CD8-positive, alpha-beta memory T cell (primary cell): Measurements from ENCODE around the gene NT5DC4. TPM values are rescaled to one million over a fixed set of nuclear protein-coding genes. Genes with fewer than 3 reads are reported as not detected.

Experiments
- CTCF ChIA-PET: fragments of 350-600 bp; sonication (Branson Sonifier 250); formaldehyde crosslinking; loops from one replicate; lab custom pipeline; 2021; ENCODE audit warnings: antibody characterized with exemption; lab: Charles Lee
- POLR2A ChIA-PET: fragments of 350-600 bp; sonication (Branson Sonifier 250); formaldehyde crosslinking; loops from one replicate; lab custom pipeline; 2021; ENCODE audit warnings: antibody characterized with exemption; lab: Charles Lee
- DNase-seq, 5 donors: peaks; one replicate each; pipeline versions ENCODE4 v3.0.0 to v3.0.0-alpha.2; 2020 to 2022; ENCODE audit warnings: mixed read lengths in 1 of 5
- H3K27ac ChIP-seq: one replicate; pipeline ENCODE4 v1.7.0; 2013; ENCODE audit warnings: low read depth, mild to moderate bottlenecking, low read length, moderate library complexity
- H3K27me3 ChIP-seq: 2 replicates; pipeline ENCODE4 v1.7.0; 2013; ENCODE audit warnings: low read length, mild to moderate bottlenecking; ENCODE audit not compliant: insufficient read depth, poor library complexity, severe bottlenecking
- H3K36me3 ChIP-seq: 2 replicates; pipeline ENCODE4 v1.7.0; 2013; ENCODE audit warnings: mild to moderate bottlenecking, low read length, moderate library complexity; ENCODE audit not compliant: insufficient read depth
- H3K4me1 ChIP-seq: 2 replicates; pipeline ENCODE4 v1.7.0; 2013; ENCODE audit warnings: mild to moderate bottlenecking, low read length, moderate library complexity; ENCODE audit not compliant: insufficient read depth
- H3K4me3 ChIP-seq: 2 replicates; pipeline ENCODE4 v1.7.0; 2013; ENCODE audit warnings: mild to moderate bottlenecking, low read length
- H3K9me3 ChIP-seq: 2 replicates; pipeline ENCODE4 v1.7.0; 2013; ENCODE audit warnings: mild to moderate bottlenecking, low read length
- H3K27ac Mint-ChIP-seq, 8 donors: one replicate each; pipeline ENCODE4 v1.8.0; 2020 to 2021; ENCODE audit warnings: mixed read lengths in 8 of 8, mild to moderate bottlenecking in 6 of 8, inconsistent platforms in 3 of 8, moderate library complexity in 3 of 8
- H3K27me3 Mint-ChIP-seq, 2 donors: one replicate each; pipeline ENCODE4 v1.8.0; 2020 to 2021; ENCODE audit warnings: mixed read lengths in 2 of 2, mild to moderate bottlenecking in 1 of 2, moderate library complexity in 1 of 2
- H3K36me3 Mint-ChIP-seq, 3 donors: one replicate each; pipeline ENCODE4 v1.8.0; 2020 to 2021; ENCODE audit warnings: mixed read lengths in 3 of 3, inconsistent platforms in 1 of 3, mild to moderate bottlenecking in 1 of 3
- H3K4me1 Mint-ChIP-seq, 3 donors: one replicate each; pipeline ENCODE4 v1.8.0; 2020 to 2021; ENCODE audit warnings: mixed read lengths in 3 of 3, inconsistent platforms in 1 of 3, mild to moderate bottlenecking in 1 of 3
- H3K4me3 Mint-ChIP-seq, 7 donors: one replicate each; pipeline ENCODE4 v1.8.0; 2020 to 2021; ENCODE audit warnings: mixed read lengths in 7 of 7, mild to moderate bottlenecking in 6 of 7, moderate library complexity in 4 of 7, inconsistent platforms in 2 of 7
- H3K9me3 Mint-ChIP-seq, 5 donors: one replicate each; pipeline ENCODE4 v1.8.0; 2020 to 2022; ENCODE audit warnings: mixed read lengths in 5 of 5, mild to moderate bottlenecking in 3 of 5, moderate library complexity in 2 of 5, inconsistent platforms in 1 of 5
- polyA plus RNA-seq: library from polyadenylated mRNA; unstranded; fragments of 300-500 nt; fragmentation: Illumina TruSeq; gene quantifications from one replicate; pipeline ENCODE4 v1.2.3, GENCODE V29; 2021
- total RNA-seq, 2 experiments: library from RNA; stranded (reverse); gene quantifications; one replicate each; pipeline ENCODE4 v1.2.3, GENCODE V29; 2021

The NT5DC4 gene
- total RNA-seq = not detected
- not detected for polyA plus RNA-seq

- Mint-ChIP-seq H3K4me1 (peaks cover 0 to 3% (median 0%) of the 10 kb centered on the region in 3 donors), H3K9me3 (peaks cover 0 to 2% (median 0%) of the 10 kb centered on the region in 5 donors), H3K27ac (peak within 1 kb of the TSS in 1 of 8 donors; percentile 26), H3K36me3 (no peaks in the 10 kb centered on the region), H3K4me3 (no peak within 1 kb of the TSS), H3K27me3 (peaks cover 3 to 4% of the 10 kb centered on the region in 2 donors)
- no peaks in the 10 kb centered on the region for H3K27me3 ChIP-seq
- ChIA-PET POLR2A (no interaction called here), CTCF (interaction anchor here (1.0 kb wide), 1 partner anchor 29 kb away, joined by 3 read pairs; no protein-coding TSS in a partner anchor)
- DNase-seq = no peak
- no peaks in the 10 kb centered on the region for H3K9me3 ChIP-seq
- H3K4me3 ChIP-seq = no peak within 1 kb of the TSS
- H3K27ac ChIP-seq = no peak within 1 kb of the TSS
- no peaks in the 10 kb centered on the region for H3K36me3 ChIP-seq
- no peaks in the 10 kb centered on the region for H3K4me1 ChIP-seq
Observed at GRCh38 chr2:112720785-112721184, at the start of gene NT5DC4. TSS of gene NT5DC4 (plus strand) at chr2:112721020. CDS start at chr2:112721080, 60 bp downstream.

GRCh38 chr2:112671801-112672200 lies 49.0 kb upstream of the NT5DC4 start:
- no peaks in the 10 kb centered on the region for H3K9me3 Mint-ChIP-seq
- no peak for DNase-seq
- peaks cover 1 to 2% (median 2%) of the 10 kb centered on the region in 3 donors for H3K4me1 Mint-ChIP-seq
- H3K27me3 Mint-ChIP-seq = peaks cover 2 to 6% of the 10 kb centered on the region in 2 donors
- peaks cover 0 to 3% (median 2%) of the 10 kb centered on the region in 3 donors for H3K36me3 Mint-ChIP-seq
- ChIA-PET CTCF (interaction anchor here (0.7 to 1.6 kb wide), 3 partner anchors 10 to 599 kb away, joined by 4 read pairs; no protein-coding TSS in a partner anchor), POLR2A (no interaction called here)
- no peak overlapping the region for H3K4me3 Mint-ChIP-seq
- no peaks in the 10 kb centered on the region for H3K27me3 ChIP-seq
- H3K27ac ChIP-seq = no peak overlapping the region
- no peak overlapping the region for H3K27ac Mint-ChIP-seq
- no peak overlapping the region for H3K4me3 ChIP-seq
- no peaks in the 10 kb centered on the region for H3K4me1 ChIP-seq
- no peaks in the 10 kb centered on the region for H3K9me3 ChIP-seq
- H3K36me3 ChIP-seq = no peaks in the 10 kb centered on the region

GRCh38 chr2:112673008-112673407 lies 47.8 kb upstream of the NT5DC4 start:
- ChIA-PET POLR2A (no interaction called here), CTCF (interaction anchor here (1.6 kb wide), 1 partner anchor 54 kb away, joined by 4 read pairs; no protein-coding TSS in a partner anchor)
- Mint-ChIP-seq H3K4me1 (no peaks in the 10 kb centered on the region), H3K27ac (no peak overlapping the region), H3K4me3 (no peak overlapping the region), H3K27me3 (peaks cover 2 to 6% of the 10 kb centered on the region in 2 donors), H3K9me3 (no peaks in the 10 kb centered on the region), H3K36me3 (peaks cover 0 to 2% (median 0%) of the 10 kb centered on the region in 3 donors)
- no peaks in the 10 kb centered on the region for H3K9me3 ChIP-seq
- H3K4me1 ChIP-seq = no peaks in the 10 kb centered on the region
- no peaks in the 10 kb centered on the region for H3K36me3 ChIP-seq
- DNase-seq = no peak
- no peak overlapping the region for H3K27ac ChIP-seq
- H3K4me3 ChIP-seq = no peak overlapping the region
- H3K27me3 ChIP-seq = no peaks in the 10 kb centered on the region

- Histone ChIP-seq H3K36me3 (no peaks in the 10 kb centered on the region), H3K4me3 (no peak overlapping the region), H3K9me3 (no peaks in the 10 kb centered on the region), H3K27ac (no peak overlapping the region), H3K4me1 (no peaks in the 10 kb centered on the region), H3K27me3 (no peaks in the 10 kb centered on the region)
- DNase-seq = no peak
- H3K27me3 Mint-ChIP-seq = peaks cover 2 to 6% of the 10 kb centered on the region in 2 donors
- ChIA-PET CTCF (interaction anchor here (1.2 kb wide), 1 partner anchor 10 kb away, joined by 3 read pairs; no protein-coding TSS in a partner anchor), POLR2A (no interaction called here)
- no peaks in the 10 kb centered on the region for H3K9me3 Mint-ChIP-seq
- H3K36me3 Mint-ChIP-seq = peaks cover 0 to 2% (median 0%) of the 10 kb centered on the region in 3 donors
- H3K27ac Mint-ChIP-seq = peak overlapping the region in 1 of 8 donors; percentile 27
- H3K4me1 Mint-ChIP-seq = no peaks in the 10 kb centered on the region
- no peak overlapping the region for H3K4me3 Mint-ChIP-seq
Observed at GRCh38 chr2:112674229-112674628, 46.6 kb upstream of the NT5DC4 start.

- Mint-ChIP-seq H3K9me3 (no peaks in the 10 kb centered on the region), H3K27me3 (peaks cover 0 to 5% of the 10 kb centered on the region in 2 donors), H3K4me3 (no peak overlapping the region), H3K27ac (peak overlapping the region in 1 of 8 donors; percentile 66), H3K36me3 (no peaks in the 10 kb centered on the region), H3K4me1 (peaks cover 10 to 12% (median 10%) of the 10 kb centered on the region in 3 donors)
- ChIA-PET POLR2A (no interaction called here), CTCF (interaction anchor here (1.2 to 1.7 kb wide), 3 partner anchors 11 to 55 kb away, joined by 4 to 7 read pairs (median 6); no protein-coding TSS in a partner anchor)
- H3K36me3 ChIP-seq = no peaks in the 10 kb centered on the region
- no peak overlapping the region for H3K27ac ChIP-seq
- H3K4me1 ChIP-seq = peaks cover 4% of the 10 kb centered on the region
- DNase-seq = no peak
- H3K27me3 ChIP-seq = no peaks in the 10 kb centered on the region
- no peak overlapping the region for H3K4me3 ChIP-seq
- H3K9me3 ChIP-seq = no peaks in the 10 kb centered on the region
Observed at GRCh38 chr2:112679484-112679883, 41.3 kb upstream of the NT5DC4 start.

- no peaks in the 10 kb centered on the region for H3K9me3 ChIP-seq
- peaks cover 4% of the 10 kb centered on the region for H3K4me1 ChIP-seq
- Mint-ChIP-seq H3K36me3 (no peaks in the 10 kb centered on the region), H3K27ac (peak overlapping the region in 1 of 8 donors; percentile 74), H3K4me1 (peaks cover 13 to 19% (median 18%) of the 10 kb centered on the region in 3 donors), H3K27me3 (no peaks in the 10 kb centered on the region), H3K4me3 (no peak overlapping the region), H3K9me3 (no peaks in the 10 kb centered on the region)
- no peaks in the 10 kb centered on the region for H3K36me3 ChIP-seq
- ChIA-PET POLR2A (no interaction called here), CTCF (interaction anchor here (1.2 to 1.7 kb wide), 3 partner anchors 10 to 57 kb away, joined by 4 to 7 read pairs (median 6); no protein-coding TSS in a partner anchor)
- no peak overlapping the region for H3K4me3 ChIP-seq
- no peaks in the 10 kb centered on the region for H3K27me3 ChIP-seq
- H3K27ac ChIP-seq = no peak overlapping the region
- no peak for DNase-seq
Observed at GRCh38 chr2:112680666-112681101, 40.1 kb upstream of the NT5DC4 start.

- no peaks in the 10 kb centered on the region for H3K9me3 Mint-ChIP-seq
- DNase-seq = no peak
- no peaks in the 10 kb centered on the region for H3K27me3 Mint-ChIP-seq
- no peaks in the 10 kb centered on the region for H3K36me3 Mint-ChIP-seq
- POLR2A ChIA-PET = no interaction called here
- no peak overlapping the region for H3K27ac Mint-ChIP-seq
- no peak overlapping the region for H3K4me3 Mint-ChIP-seq
- Histone ChIP-seq H3K36me3 (no peaks in the 10 kb centered on the region), H3K9me3 (no peaks in the 10 kb centered on the region), H3K27me3 (no peaks in the 10 kb centered on the region), H3K4me3 (no peak overlapping the region), H3K4me1 (peaks cover 4% of the 10 kb centered on the region), H3K27ac (no peak overlapping the region)
- peaks cover 13 to 19% (median 18%) of the 10 kb centered on the region in 3 donors for H3K4me1 Mint-ChIP-seq
- CTCF ChIA-PET = interaction anchor here (1.0 kb wide), 2 partner anchors 9 to 11 kb away, joined by 3 to 4 read pairs; no protein-coding TSS in a partner anchor
Observed at GRCh38 chr2:112682101-112682500, 38.7 kb upstream of the NT5DC4 start.
